K562 (cell line): ENCODE data around the gene FSCN2. TPM values are rescaled to one million over a fixed set of nuclear protein-coding genes. Genes with fewer than 3 reads are reported as not detected.
A peak's percentile ranks its signal among the peaks of the same experiment; 100 is the strongest.

Source experiments
- ASH1L ChIP-seq: fragments of 450-650 bp; IDR thresholded peaks from 2 replicates; pipeline ENCODE4 v1.6.1; 2018; ENCODE audit warnings: borderline replicate concordance, mild to moderate bottlenecking, low read depth; ENCODE audit not compliant: partially characterized antibody
- CREB1 ChIP-seq, 2 experiments: sonication (generic) in 1 of 2; formaldehyde crosslinking in 1 of 2; IDR thresholded peaks; 2 replicates each; pipeline versions ENCODE4 v1.6.1 to v1.8.0; 2012 to 2022; ENCODE audit warnings: inconsistent platforms in 1 of 2, mild to moderate bottlenecking in 1 of 2, missing genetic modification reagents in 1 of 2, moderate library complexity in 1 of 2
- E2F3 ChIP-seq: fragments of 250-450 bp; sonication (Bioruptor Pico); IDR thresholded peaks from 2 replicates; pipeline ENCODE4 v1.4.0; 2020; ENCODE audit warnings: mild to moderate bottlenecking
- ETS2 ChIP-seq: IDR thresholded peaks from 2 replicates; pipeline ENCODE4 v1.6.1; 2016; ENCODE audit warnings: borderline replicate concordance, missing genetic modification characterization, mild to moderate bottlenecking, moderate library complexity, missing compliant biosample characterization; ENCODE audit not compliant: poor library complexity, severe bottlenecking
- GTF2E2 ChIP-seq: fragments of 200-800 bp; sonication (Bioruptor generic); IDR thresholded peaks from 2 replicates; pipeline ENCODE4 v1.6.1; 2016; ENCODE audit warnings: missing genetic modification characterization, missing compliant biosample characterization
- GTF2F1 ChIP-seq: IDR thresholded peaks from 2 replicates; pipeline ENCODE4 v1.6.1; 2011; ENCODE audit warnings: low read depth, low read length, improper control_type of control experiment
- LEF1 ChIP-seq: fragments of 450-650 bp; IDR thresholded peaks from 2 replicates; pipeline ENCODE4 v1.6.1; 2016; ENCODE audit warnings: mild to moderate bottlenecking
- MTA3 ChIP-seq: fragments of 450-650 bp; formaldehyde crosslinking; IDR thresholded peaks from 2 replicates; pipeline ENCODE4 v1.6.1; 2017; ENCODE audit warnings: mild to moderate bottlenecking, borderline replicate concordance
- NELFE ChIP-seq: IDR thresholded peaks from 2 replicates; pipeline ENCODE4 v1.6.1; 2011; ENCODE audit warnings: mild to moderate bottlenecking; ENCODE audit not compliant: insufficient read depth, insufficient read length
- PTTG1 ChIP-seq: fragments of 450-650 bp; IDR thresholded peaks from 2 replicates; pipeline ENCODE4 v1.6.1; 2016; ENCODE audit warnings: low read depth, mild to moderate bottlenecking, missing genetic modification characterization, missing compliant biosample characterization
- RBFOX2 ChIP-seq: fragments of 200-400 bp; formaldehyde crosslinking; IDR thresholded peaks from 2 replicates; pipeline ENCODE4 v1.6.1; 2017; ENCODE audit warnings: low read depth, mild to moderate bottlenecking, low read length, moderate library complexity
- RFX5 ChIP-seq: IDR thresholded peaks from 2 replicates; pipeline ENCODE4 v1.6.1; 2011; ENCODE audit warnings: low read depth, mild to moderate bottlenecking, improper control_type of control experiment, low read length
- SIN3A ChIP-seq, 2 experiments: fragments of 150-350 bp in 1 of 2; IDR thresholded peaks; 2 replicates each; pipeline ENCODE4 v1.6.1; 2011 to 2016; ENCODE audit warnings: borderline replicate concordance in 2 of 2, low read depth in 2 of 2, low read length in 2 of 2, mild to moderate bottlenecking in 2 of 2, moderate library complexity in 2 of 2; ENCODE audit not compliant: control insufficient read depth in 1 of 2
- ZNF121 ChIP-seq: sonication (generic); formaldehyde crosslinking; conservative IDR thresholded peaks from 2 replicates; pipeline ENCODE4 v1.8.0; 2022; ENCODE audit warnings: missing genetic modification reagents
- ZNF583 ChIP-seq: fragments of 250-450 bp; sonication (Bioruptor Pico); IDR thresholded peaks from 2 replicates; pipeline ENCODE4 v1.4.0; 2020
- ZNF77 ChIP-seq: fragments of 250-450 bp; sonication (Bioruptor Pico); IDR thresholded peaks from 2 replicates; pipeline ENCODE4 v1.5.0; 2020
- polyA plus RNA-seq, 8 experiments: library from polyadenylated mRNA; depleted of rRNA in 4 of 8; stranded (reverse) in 5 of 8; unstranded in 3 of 8; fragments of >200 nt; fragmentation: Nextera tagmentation in 2 of 8; fragmentation: Illumina TruSeq in 1 of 8; extraction: Ambion mirVana in 2 of 8; extraction: Trizol in 1 of 8; gene quantifications; 2 replicates each; pipeline versions ENCODE4 v1.2.1 to v1.2.3, GENCODE V29; 2011 to 2014; ENCODE audit warnings: inconsistent platforms in 1 of 8, missing spikeins in 1 of 8
- total RNA-seq, 7 experiments: library from RNA; depleted of rRNA in 6 of 7; stranded (reverse); fragments of >200 nt in 6 of 7; fragmentation: Illumina TruSeq in 2 of 7; extraction: Trizol in 2 of 7; gene quantifications; 2 replicates each; pipeline versions ENCODE4 v1.2.1 to v1.2.3, GENCODE V29; 2011 to 2021; ENCODE audit warnings: low replicate concordance in 1 of 7
- TF ChIP-seq, protein P1 (sequence below): sonication (generic); formaldehyde crosslinking; IDR thresholded peaks from 2 replicates; pipeline ENCODE4 v1.8.1; 2022; ENCODE audit warnings: missing genetic modification reagents
- TF ChIP-seq, protein P2 (sequence below): fragments of 450-650 bp; IDR thresholded peaks from 2 replicates; pipeline ENCODE4 v1.6.1; 2017; ENCODE audit warnings: antibody characterized with exemption, mild to moderate bottlenecking
- TF ChIP-seq, protein P3 (sequence below): sonication (generic); formaldehyde crosslinking; IDR thresholded peaks from 2 replicates; pipeline ENCODE4 v1.9.0; 2022; ENCODE audit warnings: mild to moderate bottlenecking, missing genetic modification reagents

The FSCN2 gene
- total and polyA plus RNA-seq, 9 of the 15 experiments (the other 6 are each of a cell fraction or from before 2014, with no cell fraction given): 0.08 TPM; not detected in 8

DNA sequence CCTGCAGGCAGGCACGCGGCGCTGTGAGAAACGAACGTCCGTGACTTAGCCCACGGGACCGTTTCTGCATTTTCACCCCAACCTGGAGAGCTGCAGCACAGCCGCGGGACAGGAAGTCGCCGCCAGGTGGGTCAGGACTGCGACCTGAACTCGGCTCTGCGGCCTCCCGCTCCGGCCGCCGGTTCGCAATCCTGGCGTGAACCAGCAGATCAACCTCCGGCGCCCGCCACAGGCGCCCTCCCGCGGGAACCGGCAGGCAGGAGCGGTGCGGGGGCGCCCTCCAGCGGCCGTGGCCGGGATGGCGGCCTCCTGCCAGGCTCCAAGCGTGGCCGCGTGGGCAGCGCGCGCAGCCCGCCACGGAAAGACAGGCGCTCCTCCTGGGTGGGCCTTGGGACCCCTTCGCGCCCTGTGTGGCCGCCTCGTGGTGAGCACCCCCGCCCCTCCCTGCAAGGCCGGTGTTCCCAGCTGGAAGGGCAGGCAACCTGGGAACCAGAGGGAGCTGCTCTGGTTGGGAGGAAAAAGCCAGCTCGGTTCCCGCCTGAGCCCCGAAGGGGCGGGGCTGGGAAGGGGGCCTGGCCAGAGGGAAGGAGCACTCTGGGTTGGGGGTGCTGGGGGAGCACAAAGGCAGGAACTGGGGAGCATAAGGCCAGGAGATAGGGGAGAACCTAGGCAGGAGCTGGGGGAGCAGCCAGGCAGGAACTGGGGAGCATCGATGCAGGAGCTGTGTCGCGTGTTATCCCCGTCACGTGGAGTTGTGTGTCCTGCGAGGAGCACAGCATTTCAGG, 43.8 kb upstream of the FSCN2 start (continued):
- TF ChIP-seq MTA3: peak; percentile 94
- TF ChIP-seq NELFE: no peak
- peak; percentile 18 for TF ChIP-seq CREB1 (IDR thresholded peaks at IDR 0.05)
- TF ChIP-seq CREB1 (CRISPR knock-in tag; IDR thresholded peaks at IDR 0.05): no peak; the same call in 1 of the 2 replicates
- no peak for TF ChIP-seq ETS2
- TF ChIP-seq ASH1L: no peak
- TF ChIP-seq ZNF583 (CRISPR knock-in tag): 0 out of 2 replicates have a peak, but pooled peaks have one; percentile 56
- no peak for TF ChIP-seq ZNF121 (CRISPR knock-in tag)
- peak; percentile 86 for TF ChIP-seq RBFOX2
- TF ChIP-seq PTTG1 (tag): no peak
- TF ChIP-seq GTF2F1: peak; percentile 71; the same call in 1 of the 2 replicates
- TF ChIP-seq, protein P1, sequence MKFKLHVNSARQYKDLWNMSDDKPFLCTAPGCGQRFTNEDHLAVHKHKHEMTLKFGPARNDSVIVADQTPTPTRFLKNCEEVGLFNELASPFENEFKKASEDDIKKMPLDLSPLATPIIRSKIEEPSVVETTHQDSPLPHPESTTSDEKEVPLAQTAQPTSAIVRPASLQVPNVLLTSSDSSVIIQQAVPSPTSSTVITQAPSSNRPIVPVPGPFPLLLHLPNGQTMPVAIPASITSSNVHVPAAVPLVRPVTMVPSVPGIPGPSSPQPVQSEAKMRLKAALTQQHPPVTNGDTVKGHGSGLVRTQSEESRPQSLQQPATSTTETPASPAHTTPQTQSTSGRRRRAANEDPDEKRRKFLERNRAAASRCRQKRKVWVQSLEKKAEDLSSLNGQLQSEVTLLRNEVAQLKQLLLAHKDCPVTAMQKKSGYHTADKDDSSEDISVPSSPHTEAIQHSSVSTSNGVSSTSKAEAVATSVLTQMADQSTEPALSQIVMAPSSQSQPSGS (CRISPR knock-in tag): no peak; the same call in 1 of the 2 replicates
- TF ChIP-seq LEF1: no peak
- peak in 1 of 2 experiments; percentile 64; a peak in 1 of 4 replicates for TF ChIP-seq SIN3A (IDR thresholded peaks at IDR 0.05; ENCODE audit: borderline replicate concordance in 2 of 2, control insufficient read depth in 1 of 2, low read depth in 2 of 2, low read length in 2 of 2)
- no peak for TF ChIP-seq RFX5
- no peak for TF ChIP-seq ZNF77 (CRISPR knock-in tag)
- no peak for TF ChIP-seq GTF2E2 (tag)
- TF ChIP-seq E2F3 (CRISPR knock-in tag): peak; percentile 92
- TF ChIP-seq, protein P2, sequence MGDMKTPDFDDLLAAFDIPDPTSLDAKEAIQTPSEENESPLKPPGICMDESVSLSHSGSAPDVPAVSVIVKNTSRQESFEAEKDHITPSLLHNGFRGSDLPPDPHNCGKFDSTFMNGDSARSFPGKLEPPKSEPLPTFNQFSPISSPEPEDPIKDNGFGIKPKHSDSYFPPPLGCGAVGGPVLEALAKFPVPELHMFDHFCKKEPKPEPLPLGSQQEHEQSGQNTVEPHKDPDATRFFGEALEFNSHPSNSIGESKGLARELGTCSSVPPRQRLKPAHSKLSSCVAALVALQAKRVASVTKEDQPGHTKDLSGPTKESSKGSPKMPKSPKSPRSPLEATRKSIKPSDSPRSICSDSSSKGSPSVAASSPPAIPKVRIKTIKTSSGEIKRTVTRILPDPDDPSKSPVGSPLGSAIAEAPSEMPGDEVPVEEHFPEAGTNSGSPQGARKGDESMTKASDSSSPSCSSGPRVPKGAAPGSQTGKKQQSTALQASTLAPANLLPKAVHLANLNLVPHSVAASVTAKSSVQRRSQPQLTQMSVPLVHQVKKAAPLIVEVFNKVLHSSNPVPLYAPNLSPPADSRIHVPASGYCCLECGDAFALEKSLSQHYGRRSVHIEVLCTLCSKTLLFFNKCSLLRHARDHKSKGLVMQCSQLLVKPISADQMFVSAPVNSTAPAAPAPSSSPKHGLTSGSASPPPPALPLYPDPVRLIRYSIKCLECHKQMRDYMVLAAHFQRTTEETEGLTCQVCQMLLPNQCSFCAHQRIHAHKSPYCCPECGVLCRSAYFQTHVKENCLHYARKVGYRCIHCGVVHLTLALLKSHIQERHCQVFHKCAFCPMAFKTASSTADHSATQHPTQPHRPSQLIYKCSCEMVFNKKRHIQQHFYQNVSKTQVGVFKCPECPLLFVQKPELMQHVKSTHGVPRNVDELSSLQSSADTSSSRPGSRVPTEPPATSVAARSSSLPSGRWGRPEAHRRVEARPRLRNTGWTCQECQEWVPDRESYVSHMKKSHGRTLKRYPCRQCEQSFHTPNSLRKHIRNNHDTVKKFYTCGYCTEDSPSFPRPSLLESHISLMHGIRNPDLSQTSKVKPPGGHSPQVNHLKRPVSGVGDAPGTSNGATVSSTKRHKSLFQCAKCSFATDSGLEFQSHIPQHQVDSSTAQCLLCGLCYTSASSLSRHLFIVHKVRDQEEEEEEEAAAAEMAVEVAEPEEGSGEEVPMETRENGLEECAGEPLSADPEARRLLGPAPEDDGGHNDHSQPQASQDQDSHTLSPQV: peak; percentile 90
- TF ChIP-seq, protein P3, sequence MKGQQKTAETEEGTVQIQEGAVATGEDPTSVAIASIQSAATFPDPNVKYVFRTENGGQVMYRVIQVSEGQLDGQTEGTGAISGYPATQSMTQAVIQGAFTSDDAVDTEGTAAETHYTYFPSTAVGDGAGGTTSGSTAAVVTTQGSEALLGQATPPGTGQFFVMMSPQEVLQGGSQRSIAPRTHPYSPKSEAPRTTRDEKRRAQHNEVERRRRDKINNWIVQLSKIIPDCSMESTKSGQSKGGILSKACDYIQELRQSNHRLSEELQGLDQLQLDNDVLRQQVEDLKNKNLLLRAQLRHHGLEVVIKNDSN (CRISPR knock-in tag): peak; percentile 72
